Osteoblast (primary cell): Measurements from ENCODE around the gene RBM28. TPM values are rescaled to one million over a fixed set of nuclear protein-coding genes. Genes with fewer than 3 reads are reported as not detected.
A peak's percentile ranks its signal among the peaks of the same experiment; 100 is the strongest.

Source experiments
- DNase-seq: peaks from one replicate; pipeline ENCODE4 v3.0.0; 2011; ENCODE audit warnings: low spot score, mixed read lengths; ENCODE audit not compliant: insufficient read length; ENCODE audit errors: missing footprints
- H2AFZ ChIP-seq: 2 replicates; pipeline ENCODE4 v1.6.0; 2011; ENCODE audit warnings: mild to moderate bottlenecking, low read length
- H3K27ac ChIP-seq: 2 replicates; pipeline ENCODE4 v1.5.1; 2011; ENCODE audit warnings: mild to moderate bottlenecking, low read depth, low read length, moderate library complexity
- H3K27me3 ChIP-seq: 2 replicates; pipeline ENCODE4 v1.6.0; 2012; ENCODE audit warnings: mild to moderate bottlenecking, control low read depth, inconsistent platforms, low read length, moderate library complexity; ENCODE audit not compliant: insufficient read depth
- H3K36me3 ChIP-seq: 2 replicates; pipeline ENCODE4 v1.5.1; 2011; ENCODE audit warnings: mild to moderate bottlenecking, low read length, control low read depth, moderate library complexity; ENCODE audit not compliant: insufficient read depth
- H3K4me1 ChIP-seq: 2 replicates; pipeline ENCODE4 v1.5.1; 2011; ENCODE audit warnings: mild to moderate bottlenecking, low read length, control low read depth, moderate library complexity; ENCODE audit not compliant: insufficient read depth
- H3K4me2 ChIP-seq: 2 replicates; pipeline ENCODE4 v1.6.0; 2011; ENCODE audit warnings: mild to moderate bottlenecking, low read length; ENCODE audit not compliant: insufficient read depth
- H3K4me3 ChIP-seq: fragments of 200-600 bp; sonication (generic); 3 replicates; pipeline ENCODE4 v1.5.1; 2012; ENCODE audit warnings: mild to moderate bottlenecking, low read length, inconsistent platforms; ENCODE audit not compliant: insufficient read depth
- H3K79me2 ChIP-seq: 2 replicates; pipeline ENCODE4 v1.6.0; 2012; ENCODE audit warnings: mild to moderate bottlenecking, low read length, control low read depth, inconsistent platforms; ENCODE audit not compliant: insufficient read depth
- H3K9me3 ChIP-seq: 2 replicates; pipeline ENCODE4 v1.5.1; 2011; ENCODE audit warnings: low read depth, low read length, control low read depth
- H4K20me1 ChIP-seq: 2 replicates; pipeline ENCODE4 v1.6.0; 2012; ENCODE audit warnings: mild to moderate bottlenecking, low read length, control low read depth; ENCODE audit not compliant: insufficient read depth
- CTCF ChIP-seq: IDR thresholded peaks from 2 replicates; pipeline ENCODE4 v1.5.1; 2011; ENCODE audit warnings: mild to moderate bottlenecking, low read depth, low read length, moderate library complexity; ENCODE audit errors: extremely low read depth
- total RNA-seq: library from RNA; depleted of rRNA; stranded (reverse); fragments of >200 nt; gene quantifications from 2 replicates; pipeline ENCODE4 v1.2.3, GENCODE V29; 2012

Gene RBM28
- total RNA-seq, 1 donor, result 16.6 TPM

GRCh38 chr7:128383776-128384175 lies 40.1 kb upstream of the RBM28 start:
- H3K4me3 ChIP-seq, result no peak overlapping the region
- no peak overlapping the region for H3K4me2 ChIP-seq
- H3K27ac ChIP-seq, result no peak overlapping the region
- H3K9me3 ChIP-seq, result no peaks in the 10 kb centered on the region
- no peak for TF ChIP-seq CTCF
- H4K20me1 ChIP-seq, result no peaks in the 10 kb centered on the region
- H3K4me1 ChIP-seq, result no peaks in the 10 kb centered on the region
- H3K79me2 ChIP-seq, result no peaks in the 10 kb centered on the region
- DNase-seq, result peak; percentile 72
- peaks cover 5% of the 10 kb centered on the region for H3K27me3 ChIP-seq
- H2AFZ ChIP-seq, result no peak overlapping the region
- no peaks in the 10 kb centered on the region for H3K36me3 ChIP-seq

GRCh38 chr7:128381161-128381821 lies 37.6 kb upstream of the RBM28 start:
- no peak overlapping the region for H2AFZ ChIP-seq
- H3K27ac ChIP-seq, result no peak overlapping the region
- no peaks in the 10 kb centered on the region for H3K9me3 ChIP-seq
- H4K20me1 ChIP-seq, result no peaks in the 10 kb centered on the region
- no peak overlapping the region for H3K4me2 ChIP-seq
- peak; percentile 72 for DNase-seq
- TF ChIP-seq CTCF, result peak; percentile 46
- no peak overlapping the region for H3K4me3 ChIP-seq
- H3K4me1 ChIP-seq, result no peaks in the 10 kb centered on the region
- peaks cover 8% of the 10 kb centered on the region for H3K27me3 ChIP-seq
- H3K79me2 ChIP-seq, result no peaks in the 10 kb centered on the region
- H3K36me3 ChIP-seq, result no peaks in the 10 kb centered on the region

- DNase-seq, result peak; percentile 49
These were observed 36.9 kb upstream of the RBM28 start for GRCh38 chr7:128380483-128381106.

More at GRCh38 chr7:128380483-128381106, 36.9 kb upstream of the RBM28 start:
- TF ChIP-seq CTCF, result no peak
- H2AFZ ChIP-seq, result no peak overlapping the region
- no peak overlapping the region for H3K4me2 ChIP-seq
- no peaks in the 10 kb centered on the region for H3K9me3 ChIP-seq
- no peaks in the 10 kb centered on the region for H4K20me1 ChIP-seq
- no peaks in the 10 kb centered on the region for H3K79me2 ChIP-seq
- H3K27ac ChIP-seq, result no peak overlapping the region
- H3K4me1 ChIP-seq, result no peaks in the 10 kb centered on the region
- no peak overlapping the region for H3K4me3 ChIP-seq
- H3K27me3 ChIP-seq, result peaks cover 10% of the 10 kb centered on the region
- H3K36me3 ChIP-seq, result no peaks in the 10 kb centered on the region
